ENCODE data around the gene GLI3. TPM values are rescaled to one million over a fixed set of nuclear protein-coding genes. Genes with fewer than 3 reads are reported as not detected.

GLI3 gene
- total RNA-seq, 2 experiments from 2014 or later = 0.28 to 0.36 TPM

- intact Hi-C loops (cut with DNase I, micrococcal nuclease) = no loop called here
- no peaks in the 10 kb centered on the region for H3K9me3 Mint-ChIP-seq
- H3K4me3 Mint-ChIP-seq = peak overlapping the region; percentile 67
- ATAC-seq (ENCODE audit: poor library complexity) = no peak
- ChIA-PET CTCF (no interaction called here), POLR2A (no interaction called here)
- H3K27ac ChIP-seq (ENCODE audit: low read depth in 1 of 2, low read length in 2 of 2) = no peak overlapping the region
- peaks cover 0 to 14% of the 10 kb centered on the region in 2 experiments for H3K9me3 ChIP-seq (ENCODE audit: control insufficient read depth in 1 of 2, insufficient read depth in 1 of 2, low read length in 2 of 2)
- DNase-seq = peak in 1 of 14 experiments; percentile 5
- H3K4me3 ChIP-seq (ENCODE audit: low read length) = peak overlapping the region; percentile 14
- H3K36me3 Mint-ChIP-seq (ENCODE audit: low read depth) = no peaks in the 10 kb centered on the region
- H3K27me3 ChIP-seq (ENCODE audit: control insufficient read depth in 1 of 2, insufficient read depth in 2 of 2, low read length in 2 of 2) = peaks cover 32 to 53% of the 10 kb centered on the region in 2 experiments
- no peak for TF ChIP-seq CTCF (IDR thresholded peaks at IDR 0.05)
- no peaks in the 10 kb centered on the region for H3K36me3 ChIP-seq (ENCODE audit: insufficient read depth, low read length)
- peaks cover 5% of the 10 kb centered on the region for H3K4me1 Mint-ChIP-seq (ENCODE audit: low read depth)
- H3K4me1 ChIP-seq (ENCODE audit: insufficient read depth, low read length) = peaks cover 5% of the 10 kb centered on the region
- no peak overlapping the region for H3K27ac Mint-ChIP-seq
- peaks cover 75% of the 10 kb centered on the region for H3K27me3 Mint-ChIP-seq
Measured at GRCh38 chr7:42236266-42236975, 588 bp downstream of the GLI3 start.

- ChIA-PET CTCF (no interaction called here), POLR2A (no interaction called here)
- no peak for DNase-seq
- peaks cover 80% of the 10 kb centered on the region for H3K27me3 Mint-ChIP-seq
- no peak overlapping the region for H3K27ac ChIP-seq (ENCODE audit: low read depth in 1 of 2, low read length in 2 of 2)
- H3K9me3 Mint-ChIP-seq = no peaks in the 10 kb centered on the region
- no peak for TF ChIP-seq CTCF (IDR thresholded peaks at IDR 0.05)
- H3K27me3 ChIP-seq (ENCODE audit: control insufficient read depth in 1 of 2, insufficient read depth in 2 of 2, low read length in 2 of 2) = peaks cover 30 to 55% of the 10 kb centered on the region in 2 experiments
- H3K4me1 ChIP-seq (ENCODE audit: insufficient read depth, low read length) = peaks cover 5% of the 10 kb centered on the region
- H3K9me3 ChIP-seq (ENCODE audit: control insufficient read depth in 1 of 2, insufficient read depth in 1 of 2, low read length in 2 of 2) = peaks cover 0 to 14% of the 10 kb centered on the region in 2 experiments
- no peak for ATAC-seq (ENCODE audit: poor library complexity)
- peak overlapping the region; percentile 67 for H3K4me3 Mint-ChIP-seq
- H3K36me3 Mint-ChIP-seq (ENCODE audit: low read depth) = no peaks in the 10 kb centered on the region
- H3K27ac Mint-ChIP-seq = no peak overlapping the region
- H3K4me3 ChIP-seq (ENCODE audit: low read length) = no peak overlapping the region
- intact Hi-C loops (cut with DNase I, micrococcal nuclease) = no loop called here
- peaks cover 5% of the 10 kb centered on the region for H3K4me1 Mint-ChIP-seq (ENCODE audit: low read depth)
- no peaks in the 10 kb centered on the region for H3K36me3 ChIP-seq (ENCODE audit: insufficient read depth, low read length)
Measured at GRCh38 chr7:42235741-42236161, 1.3 kb downstream of the GLI3 start.

GRCh38 chr7:42234736-42235135 lies 2.3 kb downstream of the GLI3 start:
- Histone ChIP-seq H3K4me1 (ENCODE audit: insufficient read depth, low read length) (peaks cover 5% of the 10 kb centered on the region), H3K36me3 (ENCODE audit: insufficient read depth, low read length) (no peaks in the 10 kb centered on the region), H3K27ac (ENCODE audit: low read depth in 1 of 2, low read length in 2 of 2) (no peak overlapping the region), H3K4me3 (ENCODE audit: low read length) (no peak overlapping the region), H3K9me3 (ENCODE audit: control insufficient read depth in 1 of 2, insufficient read depth in 1 of 2, low read length in 2 of 2) (peaks cover 0 to 14% of the 10 kb centered on the region in 2 experiments), H3K27me3 (ENCODE audit: control insufficient read depth in 1 of 2, insufficient read depth in 2 of 2, low read length in 2 of 2) (peaks cover 30 to 53% of the 10 kb centered on the region in 2 experiments)
- no peaks in the 10 kb centered on the region for H3K9me3 Mint-ChIP-seq
- no peak overlapping the region for H3K4me3 Mint-ChIP-seq
- no peak for DNase-seq
- no peaks in the 10 kb centered on the region for H3K36me3 Mint-ChIP-seq (ENCODE audit: low read depth)
- no peak overlapping the region for H3K27ac Mint-ChIP-seq
- CTCF ChIA-PET = no interaction called here
- POLR2A ChIA-PET = no interaction called here
- no peak for ATAC-seq (ENCODE audit: poor library complexity)
- peaks cover 81% of the 10 kb centered on the region for H3K27me3 Mint-ChIP-seq
- peaks cover 5% of the 10 kb centered on the region for H3K4me1 Mint-ChIP-seq (ENCODE audit: low read depth)
- no peak for TF ChIP-seq CTCF (IDR thresholded peaks at IDR 0.05)
- intact Hi-C loops (cut with DNase I, micrococcal nuclease) = no loop called here
